ENCODE results near the gene THSD8.

- no peak for TF ChIP-seq MXI1 (conservative IDR thresholded peaks at IDR 0.05; ENCODE audit: poor library complexity, severe bottlenecking)
- TF ChIP-seq RAD21 (conservative IDR thresholded peaks at IDR 0.05), result no peak
- TF ChIP-seq, protein P1, sequence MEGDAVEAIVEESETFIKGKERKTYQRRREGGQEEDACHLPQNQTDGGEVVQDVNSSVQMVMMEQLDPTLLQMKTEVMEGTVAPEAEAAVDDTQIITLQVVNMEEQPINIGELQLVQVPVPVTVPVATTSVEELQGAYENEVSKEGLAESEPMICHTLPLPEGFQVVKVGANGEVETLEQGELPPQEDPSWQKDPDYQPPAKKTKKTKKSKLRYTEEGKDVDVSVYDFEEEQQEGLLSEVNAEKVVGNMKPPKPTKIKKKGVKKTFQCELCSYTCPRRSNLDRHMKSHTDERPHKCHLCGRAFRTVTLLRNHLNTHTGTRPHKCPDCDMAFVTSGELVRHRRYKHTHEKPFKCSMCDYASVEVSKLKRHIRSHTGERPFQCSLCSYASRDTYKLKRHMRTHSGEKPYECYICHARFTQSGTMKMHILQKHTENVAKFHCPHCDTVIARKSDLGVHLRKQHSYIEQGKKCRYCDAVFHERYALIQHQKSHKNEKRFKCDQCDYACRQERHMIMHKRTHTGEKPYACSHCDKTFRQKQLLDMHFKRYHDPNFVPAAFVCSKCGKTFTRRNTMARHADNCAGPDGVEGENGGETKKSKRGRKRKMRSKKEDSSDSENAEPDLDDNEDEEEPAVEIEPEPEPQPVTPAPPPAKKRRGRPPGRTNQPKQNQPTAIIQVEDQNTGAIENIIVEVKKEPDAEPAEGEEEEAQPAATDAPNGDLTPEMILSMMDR (IDR thresholded peaks at IDR 0.05; ENCODE audit: poor library complexity, severe bottlenecking), result no peak
- TF ChIP-seq EZH2 (IDR thresholded peaks at IDR 0.05; ENCODE audit: borderline replicate concordance, insufficient read depth, low read length, poor library complexity, severe bottlenecking), result no peak
- TF ChIP-seq POLR2AphosphoS5 (IDR thresholded peaks at IDR 0.05), result no peak
Measured at GRCh38 chr19:12784871-12785430, 16.9 kb upstream of the THSD8 start.
